22Rv1 (cell line): ENCODE results near the gene IL17B.

Experiments used
- CTCF ChIP-seq: fragments of 450-650 bp; IDR thresholded peaks from 2 replicates; pipeline ENCODE4 v1.5.1; 2017; ENCODE audit warnings: mild to moderate bottlenecking
- ZFX ChIP-seq: fragments of 450-650 bp; IDR thresholded peaks from 2 replicates; pipeline ENCODE4 v1.6.1; 2017; ENCODE audit warnings: antibody characterized with exemption, borderline replicate concordance

GRCh38 chr5:149378241-149378820, 761 bp downstream of the IL17B start:
- TF ChIP-seq CTCF (no peak), ZFX (no peak)
